Measurements from ENCODE around the gene FBRSL1. TPM values are rescaled to one million over a fixed set of nuclear protein-coding genes. Genes with fewer than 3 reads are reported as not detected.

FBRSL1 gene
- total and polyA plus RNA-seq, 2 of the 8 experiments (the other 6 are each of a cell fraction or from before 2014, with no cell fraction given): 18.4 to 109 TPM

DNA sequence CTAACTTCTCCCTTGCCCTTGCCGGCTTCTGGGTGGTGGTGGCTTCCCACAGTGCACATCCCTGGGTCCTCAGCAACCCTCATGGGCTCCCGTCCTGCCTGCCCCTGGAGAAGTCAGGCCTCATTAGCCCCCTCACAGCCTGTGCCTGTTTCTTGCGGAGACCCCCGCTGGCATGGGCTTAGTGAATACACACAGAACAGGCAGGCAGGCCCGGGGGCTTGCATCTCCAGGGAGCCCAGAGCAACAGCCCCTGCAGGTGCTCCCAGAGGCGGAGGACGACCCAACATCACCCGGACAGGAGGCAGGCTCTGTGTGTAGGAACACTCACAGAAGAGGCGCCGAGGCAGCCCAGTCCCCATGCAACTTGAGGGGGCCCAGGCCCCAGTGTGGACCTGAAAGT lies 25.1 kb upstream of the FBRSL1 start:
- H2BK5ac ChIP-seq (ENCODE audit: low read depth, low read length): no peak overlapping the region
- H3K23ac ChIP-seq (ENCODE audit: insufficient read length): no peak overlapping the region
- no peak overlapping the region for H2BK12ac ChIP-seq (ENCODE audit: low read depth, low read length)
- H3K14ac ChIP-seq (ENCODE audit: insufficient read length): no peak overlapping the region
- no peak overlapping the region for H3K27ac ChIP-seq (ENCODE audit: low read depth, low read length)
- no peak overlapping the region for H2AFZ ChIP-seq (ENCODE audit: low read length)
- CTCF ChIA-PET (ENCODE audit: partially characterized antibody): no interaction called here
- H3K36me3 ChIP-seq (ENCODE audit: control insufficient read depth in 2 of 4, insufficient read depth in 4 of 4, low read length in 3 of 4): no peaks in the 10 kb centered on the region
- H3K27me3 ChIP-seq (replicated peaks in 1 of 4; ENCODE audit: control insufficient read depth in 3 of 4, extremely low read depth in 1 of 4, insufficient read depth in 3 of 4, low read length in 3 of 4): peaks cover 22 to 59% (median 50%) of the 10 kb centered on the region in 4 experiments
- H3K9ac ChIP-seq (replicated peaks in 1 of 4; ENCODE audit: extremely low read depth in 1 of 4, low read depth in 3 of 4, low read length in 3 of 4): no peak overlapping the region
- H3K79me2 ChIP-seq (ENCODE audit: control insufficient read depth in 1 of 2, insufficient read depth in 2 of 2, low read length in 2 of 2): no peaks in the 10 kb centered on the region
- peaks cover 0 to 2% of the 10 kb centered on the region in 2 experiments for H4K20me1 ChIP-seq (replicated peaks in 1 of 2; ENCODE audit: control insufficient read depth in 1 of 2, insufficient read depth in 2 of 2, low read length in 2 of 2)
- no peak overlapping the region for H3K56ac ChIP-seq (replicated peaks; ENCODE audit: insufficient read length, low read depth, low read length)
- FAIRE-seq (no peak), DNase-seq (ENCODE audit: low read depth in 1 of 2, low spot score in 2 of 2) (no peak)
- TF ChIP-seq POLR2A (IDR thresholded peaks at IDR 0.05; ENCODE audit: control extremely low read depth in 1 of 2, low read depth in 2 of 2, low read length in 2 of 2): no peak
- TF ChIP-seq RAD21 (IDR thresholded peaks at IDR 0.05 in 1 of 2, conservative IDR thresholded peaks at IDR 0.05 in 1 of 2; ENCODE audit: low read depth in 2 of 2, low read length in 2 of 2): no peak
- TF ChIP-seq CTBP2 (IDR thresholded peaks at IDR 0.05; ENCODE audit: borderline replicate concordance, insufficient read depth, insufficient read length, low read length): no peak
- TF ChIP-seq RXRA (IDR thresholded peaks at IDR 0.05; ENCODE audit: insufficient read depth, low read depth, low read length): no peak
- no peak for TF ChIP-seq RBBP5 (IDR thresholded peaks at IDR 0.05; ENCODE audit: borderline replicate concordance, low read depth, low read length)
- TF ChIP-seq, protein P1, sequence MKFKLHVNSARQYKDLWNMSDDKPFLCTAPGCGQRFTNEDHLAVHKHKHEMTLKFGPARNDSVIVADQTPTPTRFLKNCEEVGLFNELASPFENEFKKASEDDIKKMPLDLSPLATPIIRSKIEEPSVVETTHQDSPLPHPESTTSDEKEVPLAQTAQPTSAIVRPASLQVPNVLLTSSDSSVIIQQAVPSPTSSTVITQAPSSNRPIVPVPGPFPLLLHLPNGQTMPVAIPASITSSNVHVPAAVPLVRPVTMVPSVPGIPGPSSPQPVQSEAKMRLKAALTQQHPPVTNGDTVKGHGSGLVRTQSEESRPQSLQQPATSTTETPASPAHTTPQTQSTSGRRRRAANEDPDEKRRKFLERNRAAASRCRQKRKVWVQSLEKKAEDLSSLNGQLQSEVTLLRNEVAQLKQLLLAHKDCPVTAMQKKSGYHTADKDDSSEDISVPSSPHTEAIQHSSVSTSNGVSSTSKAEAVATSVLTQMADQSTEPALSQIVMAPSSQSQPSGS (IDR thresholded peaks at IDR 0.05; ENCODE audit: low read length): no peak
- no peak for TF ChIP-seq CEBPB (IDR thresholded peaks at IDR 0.05; ENCODE audit: low read depth, low read length)
- H2BK15ac ChIP-seq (ENCODE audit: low read length): no peak overlapping the region
- H4K5ac ChIP-seq (ENCODE audit: insufficient read length, low read depth, low read length): no peak overlapping the region
- no peak overlapping the region for H2BK20ac ChIP-seq (ENCODE audit: low read length)
- peaks cover 11 to 18% of the 10 kb centered on the region in 2 experiments; a peak in 3 of 4 replicates for H3K9me3 ChIP-seq (ENCODE audit: insufficient read depth in 2 of 2, low read depth in 1 of 2, low read length in 1 of 2)
- no peak overlapping the region for H3K18ac ChIP-seq (ENCODE audit: extremely low read depth, low read length)
- WGBS, 2 experiments (ENCODE audit: extremely low coverage in 1 of 2, insufficient coverage in 1 of 2, insufficient read length in 1 of 2, insufficient replicate concordance in 2 of 2, low coverage in 1 of 2, low lambda C conversion rate in 2 of 2, missing lambda C conversion rate in 1 of 2): 79% methylated on average over 10 of the region's 10 CpGs; no CpG with 5 or more reads in 1 of the 2 experiments
- H4K8ac ChIP-seq (ENCODE audit: extremely low read depth, insufficient read depth, low read length): no peak overlapping the region
- no peaks in the 10 kb centered on the region for H3K79me1 ChIP-seq (ENCODE audit: low read depth, low read length)
- H3K4me3 ChIP-seq (ENCODE audit: extremely low read depth in 1 of 4, insufficient read depth in 2 of 4, low read depth in 3 of 4, low read length in 4 of 4): no peak overlapping the region
- no peak overlapping the region for H3K4ac ChIP-seq (replicated peaks; ENCODE audit: insufficient read length, low read depth, low read length)
- no peak overlapping the region for H4K91ac ChIP-seq (replicated peaks; ENCODE audit: insufficient read length, low read length)
- POLR2A ChIA-PET (ENCODE audit: partially characterized antibody): no interaction called here
- peaks cover 0 to 3% (median 0%) of the 10 kb centered on the region in 4 experiments; a peak in 1 of 7 replicates for H3K4me1 ChIP-seq (replicated peaks in 1 of 4; ENCODE audit: control insufficient read depth in 3 of 4, insufficient read depth in 4 of 4, low read length in 3 of 4)
- no peak overlapping the region for H3K4me2 ChIP-seq (ENCODE audit: insufficient read depth in 1 of 2, low read depth in 2 of 2, low read length in 2 of 2)
- H2BK120ac ChIP-seq (replicated peaks; ENCODE audit: low read depth, low read length): no peak overlapping the region
- peaks cover 13% of the 10 kb centered on the region; the same call in 1 of the 2 replicates for H3K23me2 ChIP-seq (ENCODE audit: low read depth, low read length)
- H2AK5ac ChIP-seq (ENCODE audit: low read depth, low read length): no peak overlapping the region
